Nucleus accumbens (tissue), 56 donors: ENCODE data around the gene PRKRA.
"Not testable (repeated sequence)": the region's sequence is repeated elsewhere in the genome, so short reads cannot be mapped to it uniquely, and the experiment has no call there.

Experiments used
- DNase-seq, 56 donors: peaks; one replicate each; lab custom pipeline; 2025; lab: John Stamatoyannopoulos, UW

PRKRA gene

DNA sequence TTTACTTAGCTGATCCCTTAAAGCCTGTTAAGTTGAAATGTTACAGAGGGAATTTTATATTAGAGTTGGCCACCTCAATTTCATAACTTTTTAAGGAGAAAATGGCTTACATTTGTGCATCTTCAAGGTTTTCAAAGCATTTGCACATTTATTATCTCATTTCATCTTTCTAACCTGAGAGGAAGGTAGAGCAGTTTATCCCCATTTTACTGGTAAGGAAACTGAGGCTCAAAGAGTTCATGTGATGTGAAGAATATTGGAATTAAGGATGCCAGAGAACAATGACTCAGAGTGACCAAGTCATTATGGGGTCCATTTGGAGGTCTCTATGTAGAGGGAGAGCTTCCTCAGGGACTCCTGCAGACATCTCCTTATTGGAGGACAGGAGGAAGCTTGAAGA, 35.0 kb downstream of the PRKRA start:
- no peak for DNase-seq

DNA sequence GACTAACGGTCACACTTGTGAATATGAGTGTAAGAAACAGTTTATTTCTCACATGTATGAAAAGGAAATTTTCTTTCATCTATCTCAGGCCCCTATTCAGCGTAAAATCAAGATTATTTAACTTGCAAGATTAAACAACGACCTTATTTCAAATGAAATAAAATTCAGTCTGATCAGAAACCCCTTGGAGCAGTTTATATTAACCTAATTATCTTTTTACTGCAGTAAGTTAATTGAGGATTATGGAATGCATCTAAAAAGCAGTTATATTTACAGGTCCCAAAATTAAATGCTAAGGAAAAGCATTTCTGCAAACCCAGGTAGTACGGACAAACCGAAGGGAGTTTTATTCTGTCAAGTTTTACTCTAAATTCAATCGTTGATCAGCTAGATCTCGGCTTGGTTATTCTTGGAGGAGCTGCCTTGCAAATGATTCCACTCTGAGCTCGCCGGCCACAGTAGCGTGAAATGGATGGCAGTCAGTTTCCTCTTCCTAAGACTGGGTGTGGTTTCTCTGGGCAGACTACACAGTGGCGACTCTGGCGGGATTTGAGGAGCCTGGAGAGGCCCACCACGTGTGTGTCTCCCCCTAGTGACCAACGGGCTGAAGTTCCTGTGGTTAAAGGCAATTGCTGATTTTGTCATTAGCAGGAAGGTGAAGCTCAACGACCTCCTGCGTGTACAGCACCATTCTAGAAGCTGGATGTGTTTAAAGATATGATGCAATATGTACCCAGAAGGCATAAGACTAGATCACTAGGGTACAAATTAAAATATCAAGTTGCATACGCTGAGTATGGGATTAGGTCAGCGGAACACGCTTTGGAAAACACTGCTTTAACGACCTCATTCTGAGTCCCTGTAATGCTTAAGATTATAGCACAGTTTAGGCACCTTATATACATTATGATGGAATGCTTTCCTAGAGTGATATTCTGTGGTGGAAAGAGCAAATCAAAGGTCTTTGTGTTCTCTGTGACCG, 36.4 kb downstream of the PRKRA start:
- DNase-seq = peak in 55 of 56 donors; percentile 10 to 89 (median 69)

DNA sequence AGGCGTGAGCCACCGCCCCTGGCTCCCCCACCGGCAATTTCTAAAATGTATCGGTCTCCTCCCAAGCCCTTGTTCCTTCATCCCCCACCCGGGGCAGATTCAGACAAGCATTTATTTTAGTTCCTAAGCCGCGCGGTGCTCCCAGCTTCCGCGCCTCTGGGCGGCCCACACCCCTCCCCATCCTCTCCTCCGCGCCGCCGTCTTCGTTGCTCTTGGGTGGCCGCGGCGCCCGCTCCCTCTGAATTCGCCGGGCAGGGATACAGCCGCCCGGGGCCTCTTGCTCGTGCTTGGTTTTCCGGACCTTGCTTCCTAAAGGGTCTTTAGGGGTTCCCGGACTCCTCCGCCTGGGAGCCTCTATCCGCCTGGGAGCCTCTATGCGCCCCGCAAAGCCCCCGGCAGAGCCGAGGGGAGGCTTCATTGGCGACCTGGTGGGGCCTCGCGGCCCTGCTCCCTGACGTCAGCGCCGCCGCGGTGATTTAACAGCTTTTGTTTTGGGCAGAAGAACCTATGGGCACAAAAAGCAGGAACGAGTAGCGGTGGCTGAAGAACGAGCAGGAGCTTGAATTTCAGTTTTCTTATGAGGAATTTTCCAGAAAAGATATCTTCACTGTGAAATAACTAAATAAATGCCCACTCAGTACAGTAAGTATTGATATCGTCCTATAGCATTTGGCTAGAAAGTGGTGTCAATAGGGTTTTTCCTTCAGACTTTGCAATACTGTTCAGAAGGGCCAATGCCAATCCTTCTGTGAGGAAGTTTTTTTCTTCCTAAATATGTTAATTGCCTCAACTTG, 37.3 kb downstream of the PRKRA start:
- DNase-seq = peak in 51 of 56 donors; percentile 3 to 79 (median 53)

DNA sequence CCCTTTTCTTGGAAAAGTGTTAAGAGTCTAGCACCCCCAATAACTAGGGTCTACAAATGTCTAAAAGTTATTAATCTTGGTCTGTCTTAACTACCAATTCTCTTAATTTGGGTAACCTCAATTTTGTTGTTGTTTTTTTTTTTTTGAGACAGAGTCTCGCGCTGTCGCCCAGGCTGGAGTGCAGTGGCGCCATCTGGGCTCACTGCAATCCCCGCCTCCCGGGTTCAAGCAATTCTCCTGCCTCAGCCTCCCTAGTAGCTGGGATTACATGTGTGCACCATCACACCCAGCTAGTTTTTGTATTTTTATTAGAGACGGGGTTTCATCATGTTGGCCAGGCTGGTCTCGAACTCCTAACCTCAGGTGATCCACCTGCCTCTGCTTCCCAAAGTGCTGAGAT, 38.5 kb downstream of the PRKRA start:
- not testable (repeated sequence) for DNase-seq

DNA sequence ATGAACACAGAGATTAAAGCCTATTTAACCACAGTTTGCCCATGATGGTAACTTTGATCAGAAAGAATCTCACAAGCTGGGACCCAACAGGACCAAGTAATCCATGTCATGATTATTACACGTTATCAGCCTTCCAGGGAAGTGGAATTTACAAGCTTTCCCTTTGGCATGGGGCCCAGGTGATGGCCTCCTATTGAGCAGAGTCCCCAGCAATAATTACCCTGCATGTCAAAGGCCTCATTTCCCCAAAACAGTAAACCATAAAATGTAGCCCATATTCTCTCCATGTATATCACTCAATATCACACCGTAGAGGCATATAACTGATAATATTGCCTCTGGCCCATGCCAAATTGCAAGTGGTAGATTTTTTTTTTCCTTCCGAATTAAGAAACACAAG, 38.9 kb downstream of the PRKRA start:
- DNase-seq = no peak

DNA sequence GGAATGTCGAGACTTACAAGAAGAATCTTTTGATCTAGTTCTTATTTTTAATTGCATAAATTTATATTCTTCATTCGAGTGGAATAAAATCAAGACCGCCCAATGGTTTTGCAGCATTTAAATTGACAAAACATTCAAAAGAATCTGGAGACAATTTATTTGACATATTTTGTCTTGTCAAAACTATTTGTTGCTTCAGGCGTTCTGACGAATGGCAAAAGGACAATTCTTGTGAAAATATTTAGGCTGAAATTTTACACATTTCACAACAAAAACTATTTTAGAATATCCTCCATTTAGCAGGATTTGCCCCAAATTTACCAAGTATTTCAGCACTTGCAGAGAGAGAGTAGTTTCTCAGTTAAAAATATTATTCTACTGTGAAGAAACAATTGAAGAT, 41.7 kb downstream of the PRKRA start:
- DNase-seq = no peak

DNA sequence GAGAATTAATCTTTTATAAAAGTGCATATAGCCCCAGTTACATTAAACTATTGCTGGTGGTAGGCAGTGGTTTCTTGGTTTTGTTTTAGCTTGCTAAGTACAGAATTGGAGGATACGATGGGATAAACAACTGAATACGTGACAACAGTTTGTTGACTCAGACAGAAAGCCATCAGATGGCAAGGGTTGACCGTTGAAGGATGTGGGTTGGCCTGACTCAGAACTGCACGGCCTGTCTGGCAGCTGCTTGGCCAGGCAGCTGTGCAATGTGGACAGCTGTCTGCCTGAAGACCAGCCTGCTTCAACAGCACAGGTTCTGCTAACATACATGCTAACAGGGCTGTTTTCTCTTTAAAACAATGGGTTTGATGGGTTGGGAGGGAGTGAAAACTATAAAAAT, 46.6 kb downstream of the PRKRA start:
- no peak for DNase-seq

DNA sequence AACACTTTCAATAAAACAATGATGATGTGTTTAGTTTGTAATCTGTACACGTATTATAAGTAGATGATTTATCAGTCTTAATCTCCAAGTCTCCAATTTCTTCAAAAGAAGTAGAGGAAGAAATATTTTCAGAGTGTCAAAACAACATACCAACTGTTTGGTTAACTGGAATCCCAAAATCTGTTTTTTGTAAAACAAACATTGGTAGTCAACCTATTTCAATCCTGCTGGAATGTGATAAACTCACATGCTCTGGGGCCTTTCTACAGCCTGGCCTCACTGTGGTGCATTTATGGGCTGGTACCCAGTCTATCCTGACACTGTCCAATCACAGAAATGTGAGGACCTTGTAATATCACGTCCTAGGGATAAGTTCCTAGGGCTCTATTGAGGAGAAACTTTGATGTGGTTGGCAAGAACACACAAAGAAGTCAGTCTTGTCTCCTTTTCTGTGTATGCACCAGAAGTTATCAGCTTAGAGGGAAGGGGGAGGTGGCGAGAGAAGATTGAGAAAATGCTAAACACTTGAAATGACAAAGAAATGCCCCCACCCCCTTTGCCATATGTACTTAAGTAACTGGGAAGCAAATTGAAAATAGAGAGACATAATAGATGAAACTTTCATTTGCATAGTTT, 47.2 kb downstream of the PRKRA start:
- DNase-seq = no peak

DNA sequence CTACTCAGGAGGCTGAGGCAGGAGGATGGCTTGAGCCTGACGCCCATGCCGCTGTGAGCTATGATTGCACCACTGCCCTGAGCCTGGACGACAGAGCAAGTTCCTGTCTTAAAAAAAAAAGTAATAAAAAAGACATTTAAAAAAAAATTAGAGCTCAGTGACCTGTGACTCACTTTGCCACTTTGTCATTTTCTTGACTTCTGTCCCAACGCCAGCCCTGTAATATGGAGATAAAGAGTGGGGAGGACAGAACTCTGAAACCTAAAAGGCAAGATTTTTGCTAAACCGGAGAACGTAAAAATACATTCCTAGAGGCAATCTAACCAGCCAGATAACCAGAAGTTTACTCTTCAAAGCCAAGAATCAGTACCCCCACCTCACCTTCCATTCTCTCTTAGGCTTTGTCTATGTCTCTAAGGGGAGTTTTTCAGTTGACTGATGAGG, 49.0 kb downstream of the PRKRA start:
- no peak for DNase-seq

DNA sequence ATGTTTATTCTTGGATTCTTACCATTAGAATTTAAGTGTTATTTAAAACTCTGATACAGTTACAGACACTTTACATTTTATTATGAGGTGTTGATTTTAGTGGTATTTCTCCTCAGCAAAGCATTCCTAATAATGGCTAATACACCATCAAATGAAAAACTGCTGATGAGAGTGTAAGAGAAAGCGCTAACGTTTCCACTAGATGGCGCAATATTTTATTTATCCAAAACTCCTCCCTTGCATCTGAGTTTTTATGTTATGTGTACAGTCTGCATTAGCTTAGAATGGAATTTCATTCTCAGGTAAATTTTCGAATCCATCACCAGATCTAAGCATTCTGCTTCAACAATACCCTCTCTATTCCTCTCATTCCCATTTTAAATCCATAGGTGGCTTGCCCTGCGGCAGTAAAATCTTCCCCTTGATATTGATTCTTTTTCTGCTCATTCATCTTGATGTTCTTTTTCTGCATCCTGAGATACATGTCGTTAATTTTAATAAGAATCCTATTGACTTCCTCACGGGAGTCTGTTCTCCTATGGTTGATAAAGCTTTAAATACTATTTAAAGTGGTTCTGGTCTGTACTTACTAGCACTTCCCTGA, 53.9 kb downstream of the PRKRA start:
- no peak for DNase-seq

DNA sequence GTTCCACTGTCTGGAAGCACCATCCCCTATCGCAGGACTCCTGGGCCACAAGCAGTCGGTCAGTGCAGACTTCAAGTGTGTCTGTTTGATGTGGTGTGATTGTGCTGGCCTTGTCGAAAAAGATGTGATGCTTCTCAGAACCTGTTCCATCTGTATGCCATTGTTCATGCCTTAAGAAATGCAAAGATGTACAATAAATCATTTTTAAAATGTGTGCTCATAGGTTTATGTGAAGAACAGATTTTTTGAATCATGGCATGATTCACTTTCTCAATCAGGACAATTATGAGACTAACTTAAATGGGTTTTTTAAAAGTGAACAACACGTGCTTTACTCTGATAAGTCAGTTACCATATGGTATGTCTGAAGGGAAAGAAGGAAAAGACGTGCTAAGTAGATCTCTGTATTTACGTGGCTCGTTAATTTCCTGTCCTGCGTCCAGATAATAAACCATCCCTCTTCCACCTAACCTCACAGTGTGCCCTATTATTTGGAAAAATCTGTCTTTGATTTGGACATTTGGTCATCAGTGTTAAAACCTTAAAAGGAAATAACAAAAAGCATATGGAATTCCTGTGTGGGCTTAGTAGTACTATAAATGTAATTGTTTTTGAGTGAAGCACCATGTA, 54.9 kb downstream of the PRKRA start:
- DNase-seq = no peak

DNA sequence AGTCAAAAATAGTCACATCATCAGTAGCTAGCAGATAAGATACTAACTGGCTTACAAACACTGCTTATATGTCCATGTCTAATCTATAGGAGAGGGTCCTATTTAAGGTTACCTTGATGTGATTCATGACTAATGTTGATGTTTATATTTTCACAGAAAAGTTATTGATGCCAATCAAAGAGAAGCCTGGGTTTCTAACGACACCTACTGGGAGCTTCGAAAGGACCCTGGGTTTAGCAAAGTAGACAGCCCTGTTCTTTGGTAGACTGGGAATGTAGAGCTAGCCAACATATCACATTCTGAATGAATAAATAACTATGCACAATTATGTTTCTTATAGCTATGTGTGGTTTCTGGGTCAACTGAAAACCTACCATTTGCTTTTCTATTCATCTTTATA, 55.7 kb downstream of the PRKRA start:
- no peak for DNase-seq

DNA sequence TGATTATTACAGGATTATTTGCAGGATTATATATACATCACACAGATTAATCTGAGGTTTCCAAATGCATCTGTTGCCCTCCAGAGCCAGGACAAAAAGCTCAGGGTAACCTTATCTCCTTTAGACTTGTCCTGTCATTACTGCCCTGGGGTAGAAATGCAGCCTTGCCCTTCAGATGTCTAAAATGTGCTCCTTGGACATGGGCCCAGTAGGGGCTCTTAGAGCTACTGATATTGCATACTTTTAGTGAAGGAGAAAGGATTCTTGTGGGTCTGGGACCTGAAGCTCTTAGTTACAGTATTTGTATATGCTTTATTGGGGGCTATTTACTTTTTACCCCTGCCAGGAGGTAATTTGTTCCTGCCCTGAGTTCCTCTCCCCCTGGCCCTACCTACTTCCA, 56.1 kb downstream of the PRKRA start:
- no peak for DNase-seq

DNA sequence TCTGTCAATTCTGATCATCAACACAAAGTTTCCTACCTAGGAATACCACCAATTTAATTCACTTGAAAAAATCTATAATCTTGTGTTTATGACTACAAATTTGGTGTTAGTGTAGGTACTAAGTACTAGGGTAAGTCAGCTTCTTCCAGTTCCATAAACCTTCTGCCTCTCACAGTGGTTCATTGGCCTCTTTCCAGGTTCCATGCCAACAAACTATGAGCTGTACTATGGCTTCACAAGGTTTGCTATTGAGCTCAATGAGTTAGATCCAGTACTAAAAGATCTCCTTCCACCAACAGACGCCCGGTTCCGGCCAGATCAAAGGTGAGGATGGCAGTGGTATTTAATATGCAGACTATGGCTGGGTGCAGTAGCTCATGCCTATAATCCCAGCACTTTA, 58.8 kb downstream of the PRKRA start:
- DNase-seq = no peak

DNA sequence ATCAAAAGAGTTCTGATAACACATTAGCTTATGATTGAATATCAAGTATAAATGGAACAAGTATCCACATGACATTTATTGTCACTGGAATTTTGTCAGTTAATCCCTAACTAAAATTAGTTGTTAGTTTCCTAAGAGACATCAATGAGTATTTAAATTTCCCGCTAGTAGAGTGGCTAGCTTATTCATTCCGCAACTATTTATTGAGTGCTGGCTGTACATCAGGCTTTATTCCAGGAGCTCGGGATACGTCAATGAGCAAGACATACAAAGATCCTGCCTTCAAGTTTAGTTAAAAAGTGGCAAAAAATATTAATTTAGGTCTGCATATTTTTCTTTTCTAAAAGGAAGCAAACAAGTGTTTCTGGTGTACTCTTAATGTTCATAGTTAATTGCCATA, 59.3 kb downstream of the PRKRA start:
- no peak for DNase-seq

DNA sequence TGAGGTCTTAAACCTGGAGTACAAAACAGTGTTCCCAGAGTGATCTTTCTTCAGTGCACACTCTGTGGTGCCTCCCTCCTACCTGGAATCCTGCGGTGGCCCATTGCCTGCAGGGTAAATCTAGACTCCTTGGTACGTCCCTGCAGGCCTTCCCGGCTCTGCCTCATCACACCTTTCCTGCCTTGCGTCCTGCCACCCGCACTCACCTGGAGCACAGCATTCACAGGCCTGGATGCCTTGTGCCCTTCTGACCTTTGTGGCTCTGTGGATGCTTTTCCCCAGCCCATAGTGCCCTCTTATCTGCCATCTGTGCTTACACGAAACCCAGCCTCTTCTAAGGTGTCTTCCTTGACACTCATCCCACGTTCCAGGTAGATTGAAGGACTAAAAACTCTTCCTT, 62.7 kb downstream of the PRKRA start:
- DNase-seq = no peak

DNA sequence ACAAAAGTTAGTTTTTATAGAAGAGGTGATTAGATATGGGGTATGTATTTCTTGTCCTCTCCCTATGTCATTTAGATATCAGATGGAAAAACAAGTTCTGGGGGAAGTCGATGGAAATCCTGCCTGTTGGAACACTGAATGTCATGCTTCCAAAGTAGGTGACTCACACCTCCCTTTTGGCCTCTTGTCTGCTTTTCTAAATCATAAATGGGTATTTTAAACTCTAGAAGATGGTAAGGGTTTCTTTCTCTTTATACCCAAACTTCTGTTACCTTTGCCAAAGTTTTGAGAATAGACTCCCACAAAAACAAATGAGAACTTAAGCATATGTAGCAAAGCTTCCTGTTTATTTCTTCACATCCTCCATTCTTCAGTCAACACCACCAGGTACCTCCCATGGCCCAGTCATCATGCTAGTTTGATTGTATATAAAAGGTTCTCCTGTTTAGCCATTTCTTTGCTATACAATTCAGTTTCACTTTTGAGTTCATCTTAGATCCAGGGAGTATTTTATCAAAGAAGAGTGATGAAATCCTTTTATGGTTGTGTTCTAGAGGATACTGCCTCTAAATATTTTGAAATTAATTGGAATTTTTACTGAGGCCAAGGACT, 63.9 kb downstream of the PRKRA start:
- DNase-seq = no peak

DNA sequence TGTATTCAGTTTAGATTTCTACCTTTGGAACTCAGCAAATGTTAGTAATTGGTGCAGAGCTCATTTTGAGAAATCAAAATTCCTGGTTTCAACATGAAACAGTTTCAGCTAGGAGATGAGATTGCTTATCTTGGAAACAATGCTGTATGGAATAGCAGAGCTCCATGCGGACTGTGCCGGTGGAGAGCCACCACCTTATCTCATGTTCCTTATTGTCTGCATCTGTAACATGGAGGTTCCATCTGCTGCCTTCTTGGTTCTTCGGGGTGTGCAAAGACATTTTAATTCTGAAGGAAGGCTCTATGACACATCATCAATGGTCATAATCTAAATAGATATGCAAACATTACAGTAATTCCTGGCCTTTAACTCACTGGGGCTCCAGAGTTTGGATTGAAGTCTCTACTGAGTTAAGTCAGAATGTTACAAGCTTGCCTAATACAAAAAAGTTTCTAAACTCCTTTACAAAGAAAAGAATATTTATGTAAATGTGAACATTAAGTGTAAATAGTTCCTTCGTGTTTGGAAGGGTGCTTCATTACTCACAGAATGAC, 65.3 kb downstream of the PRKRA start:
- no peak for DNase-seq

DNA sequence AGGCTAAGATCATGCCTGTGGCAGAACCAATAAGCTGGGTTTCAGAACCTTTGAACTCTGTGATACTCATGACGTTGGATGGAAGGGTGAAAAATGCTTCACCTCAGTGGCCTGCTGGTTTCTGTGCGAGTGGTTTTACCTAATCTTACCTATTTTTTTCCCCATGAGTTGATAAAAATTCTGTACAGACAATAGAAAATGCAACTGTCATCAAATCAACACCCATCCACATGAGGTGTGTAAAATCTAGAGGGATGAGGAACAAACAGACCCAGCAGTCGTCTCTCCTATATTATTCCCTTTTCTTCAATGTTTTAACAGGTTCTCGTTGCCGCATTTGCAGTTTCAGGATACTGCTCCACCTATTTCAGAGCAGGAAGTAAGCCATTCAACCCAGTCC, 67.3 kb downstream of the PRKRA start:
- DNase-seq = no peak
